HepG2 (cell line): ENCODE data around the gene LRP5. TPM values are rescaled to one million over a fixed set of nuclear protein-coding genes. Genes with fewer than 3 reads are reported as not detected.

Source experiments
- ARNT2 ChIP-seq: sonication (generic); formaldehyde crosslinking; IDR thresholded peaks from 2 replicates; pipeline ENCODE4 v1.8.0; 2022; ENCODE audit warnings: mild to moderate bottlenecking, low read depth, missing genetic modification reagents, moderate library complexity
- HNF4G ChIP-seq, 2 experiments: sonication (generic) in 1 of 2; formaldehyde crosslinking in 1 of 2; IDR thresholded peaks; 2 replicates each; pipeline versions ENCODE4 v1.4.0 to v1.6.1; 2011 to 2020; ENCODE audit warnings: borderline replicate concordance in 2 of 2, low read depth in 2 of 2, mild to moderate bottlenecking in 2 of 2, low read length in 1 of 2, missing genetic modification reagents in 1 of 2, moderate library complexity in 1 of 2
- HNRNPK ChIP-seq: fragments of 200-400 bp; formaldehyde crosslinking; IDR thresholded peaks from 2 replicates; pipeline ENCODE4 v1.6.1; 2018; ENCODE audit warnings: low read length, low read depth, moderate library complexity, mild to moderate bottlenecking; ENCODE audit not compliant: poor library complexity, severe bottlenecking
- RCOR2 ChIP-seq: IDR thresholded peaks from 2 replicates; pipeline ENCODE4 v1.6.1; 2016; ENCODE audit warnings: missing biosample characterization, missing genetic modification reagents
- SMAD3 ChIP-seq: sonication (generic); formaldehyde crosslinking; IDR thresholded peaks from 2 replicates; pipeline ENCODE4 v1.4.0; 2020; ENCODE audit warnings: missing genetic modification reagents
- SNAPC4 ChIP-seq: sonication (generic); formaldehyde crosslinking; IDR thresholded peaks from 2 replicates; pipeline ENCODE4 v1.4.0; 2020; ENCODE audit warnings: mild to moderate bottlenecking, missing genetic modification reagents
- TEAD3 ChIP-seq: optimal IDR thresholded peaks from 2 replicates; pipeline ENCODE3; 2016; ENCODE audit warnings: borderline replicate concordance
- ZNF3 ChIP-seq: IDR thresholded peaks from 2 replicates; pipeline ENCODE4 v1.7.0; 2017; ENCODE audit warnings: inconsistent platforms
- ZNF644 ChIP-seq: IDR thresholded peaks from 2 replicates; pipeline ENCODE4 v1.6.1; 2016; ENCODE audit warnings: low read depth
- ZSCAN9 ChIP-seq: IDR thresholded peaks from 2 replicates; pipeline ENCODE4 v1.6.1; 2016; ENCODE audit warnings: borderline replicate concordance
- polyA plus RNA-seq, 8 experiments: library from polyadenylated mRNA; depleted of rRNA in 3 of 8; stranded (reverse) in 7 of 8; unstranded in 1 of 8; fragments of >200 nt; fragmentation: Illumina TruSeq in 4 of 8; extraction: Trizol in 4 of 8; gene quantifications; 2 replicates each; pipeline versions ENCODE4 v1.2.1 to v1.2.3, GENCODE V29; 2011 to 2016; ENCODE audit warnings: low read depth in 4 of 8, missing spikeins in 1 of 8, mixed read lengths in 1 of 8; ENCODE audit not compliant: insufficient read depth in 1 of 8
- total RNA-seq, 5 experiments: library from RNA; depleted of rRNA; stranded (reverse); fragments of >200 nt; fragmentation: Illumina TruSeq; extraction: Trizol; gene quantifications; 2 replicates each; pipeline ENCODE4 v1.2.3, GENCODE V29; 2016; ENCODE audit warnings: low read depth in 1 of 5

Gene LRP5
- total and polyA plus RNA-seq, 2 of the 13 experiments (the other 11 are each of a cell fraction or from before 2014, with no cell fraction given), result 40.4 to 64.0 TPM

GRCh38 chr11:68430801-68431200 is 118.4 kb downstream of the LRP5 start (continued):
- TF ChIP-seq ZNF644 (CRISPR knock-in tag), result no peak
- TF ChIP-seq SNAPC4, result no peak
- TF ChIP-seq HNRNPK, result no peak
- no peak for TF ChIP-seq ZNF3 (CRISPR knock-in tag)
- no peak for TF ChIP-seq HNF4G (IDR thresholded peaks at IDR 0.05; ENCODE audit: borderline replicate concordance, low read depth, low read length)
- TF ChIP-seq HNF4G (CRISPR knock-in tag; IDR thresholded peaks at IDR 0.05; ENCODE audit: borderline replicate concordance, low read depth), result no peak
- no peak for TF ChIP-seq ZSCAN9 (CRISPR knock-in tag)
- TF ChIP-seq RCOR2 (CRISPR knock-in tag), result no peak
- TF ChIP-seq ARNT2 (CRISPR knock-in tag), result no peak
- no peak for TF ChIP-seq SMAD3 (CRISPR knock-in tag)
- TF ChIP-seq TEAD3, result no peak
